Progenitor cell of endocrine pancreas (in vitro differentiated cells): ENCODE results near the gene PRDM9. TPM values are rescaled to one million over a fixed set of nuclear protein-coding genes. Genes with fewer than 3 reads are reported as not detected.

Experiments used
- DNase-seq: peaks from one replicate; pipeline ENCODE4 v3.0.0; 2021; ENCODE audit warnings: low spot score; ENCODE audit not compliant: unreplicated experiment
- H3K27ac Mint-ChIP-seq: 2 replicates; pipeline ENCODE4 v1.8.0; 2021; ENCODE audit warnings: mild to moderate bottlenecking, moderate library complexity, mixed read lengths
- H3K27me3 Mint-ChIP-seq: 2 replicates; pipeline ENCODE4 v1.8.0; 2021; ENCODE audit warnings: mixed read lengths
- H3K36me3 Mint-ChIP-seq: 2 replicates; pipeline ENCODE4 v1.8.0; 2022; ENCODE audit warnings: mixed read lengths; ENCODE audit not compliant: insufficient read depth
- H3K4me1 Mint-ChIP-seq: 2 replicates; pipeline ENCODE4 v1.8.0; 2021; ENCODE audit warnings: low read depth, mixed read lengths
- H3K4me3 Mint-ChIP-seq: 2 replicates; pipeline ENCODE4 v1.8.0; 2021; ENCODE audit warnings: low read depth, mild to moderate bottlenecking, moderate library complexity, mixed read lengths
- H3K9me3 Mint-ChIP-seq: 2 replicates; pipeline ENCODE4 v1.8.0; 2021; ENCODE audit warnings: low read depth, mixed read lengths
- total RNA-seq: library from RNA; stranded (reverse); gene quantifications from 2 replicates; pipeline ENCODE4 v1.2.1, GENCODE V29; 2021
- TF ChIP-seq, protein P1 (sequence below): fragments of 200-600 bp; sonication (generic); IDR thresholded peaks from one replicate; pipeline ENCODE4 v1.5.0; 2021; ENCODE audit warnings: antibody characterized with exemption, mild to moderate bottlenecking; ENCODE audit not compliant: unreplicated experiment

Gene PRDM9
- total RNA-seq, 1 donor from 2014 or later: not detected

- H3K36me3 Mint-ChIP-seq: peaks cover 2% of the 10 kb centered on the region
- peaks cover 15% of the 10 kb centered on the region for H3K4me1 Mint-ChIP-seq
- TF ChIP-seq, protein P1, sequence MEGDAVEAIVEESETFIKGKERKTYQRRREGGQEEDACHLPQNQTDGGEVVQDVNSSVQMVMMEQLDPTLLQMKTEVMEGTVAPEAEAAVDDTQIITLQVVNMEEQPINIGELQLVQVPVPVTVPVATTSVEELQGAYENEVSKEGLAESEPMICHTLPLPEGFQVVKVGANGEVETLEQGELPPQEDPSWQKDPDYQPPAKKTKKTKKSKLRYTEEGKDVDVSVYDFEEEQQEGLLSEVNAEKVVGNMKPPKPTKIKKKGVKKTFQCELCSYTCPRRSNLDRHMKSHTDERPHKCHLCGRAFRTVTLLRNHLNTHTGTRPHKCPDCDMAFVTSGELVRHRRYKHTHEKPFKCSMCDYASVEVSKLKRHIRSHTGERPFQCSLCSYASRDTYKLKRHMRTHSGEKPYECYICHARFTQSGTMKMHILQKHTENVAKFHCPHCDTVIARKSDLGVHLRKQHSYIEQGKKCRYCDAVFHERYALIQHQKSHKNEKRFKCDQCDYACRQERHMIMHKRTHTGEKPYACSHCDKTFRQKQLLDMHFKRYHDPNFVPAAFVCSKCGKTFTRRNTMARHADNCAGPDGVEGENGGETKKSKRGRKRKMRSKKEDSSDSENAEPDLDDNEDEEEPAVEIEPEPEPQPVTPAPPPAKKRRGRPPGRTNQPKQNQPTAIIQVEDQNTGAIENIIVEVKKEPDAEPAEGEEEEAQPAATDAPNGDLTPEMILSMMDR: no peak
- DNase-seq: no peak
- H3K4me3 Mint-ChIP-seq: no peak overlapping the region
- H3K27me3 Mint-ChIP-seq: no peaks in the 10 kb centered on the region
- H3K27ac Mint-ChIP-seq: peak overlapping the region; percentile 30
- peaks cover 20% of the 10 kb centered on the region for H3K9me3 Mint-ChIP-seq
These were observed 38.8 kb upstream of the PRDM9 start for GRCh38 chr5:23468658-23469057.

DNA sequence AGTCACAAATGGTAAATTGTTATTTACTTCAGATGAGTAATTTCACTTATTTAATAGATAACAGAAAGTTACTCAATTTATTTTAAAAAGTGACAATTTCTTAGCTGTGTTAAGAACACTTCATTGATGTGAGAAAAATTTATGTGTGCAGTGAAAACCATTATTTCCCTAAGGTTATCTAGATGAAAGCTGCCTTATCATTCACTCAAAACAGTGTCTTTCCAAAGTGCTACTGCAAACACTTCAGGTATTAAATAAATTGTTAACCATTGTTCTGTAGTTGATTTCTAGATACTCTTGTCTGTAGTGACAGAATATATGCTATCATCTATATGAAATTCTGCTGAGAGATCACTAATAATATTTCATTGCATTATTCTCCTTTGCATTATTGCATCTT is 33.5 kb upstream of the PRDM9 start:
- no peak overlapping the region for H3K4me3 Mint-ChIP-seq
- TF ChIP-seq, protein P1: no peak
- no peak overlapping the region for H3K27ac Mint-ChIP-seq
- H3K27me3 Mint-ChIP-seq: no peaks in the 10 kb centered on the region
- DNase-seq: no peak
- H3K36me3 Mint-ChIP-seq: no peaks in the 10 kb centered on the region
- peaks cover 2% of the 10 kb centered on the region for H3K9me3 Mint-ChIP-seq
- H3K4me1 Mint-ChIP-seq: peaks cover 7% of the 10 kb centered on the region

DNA sequence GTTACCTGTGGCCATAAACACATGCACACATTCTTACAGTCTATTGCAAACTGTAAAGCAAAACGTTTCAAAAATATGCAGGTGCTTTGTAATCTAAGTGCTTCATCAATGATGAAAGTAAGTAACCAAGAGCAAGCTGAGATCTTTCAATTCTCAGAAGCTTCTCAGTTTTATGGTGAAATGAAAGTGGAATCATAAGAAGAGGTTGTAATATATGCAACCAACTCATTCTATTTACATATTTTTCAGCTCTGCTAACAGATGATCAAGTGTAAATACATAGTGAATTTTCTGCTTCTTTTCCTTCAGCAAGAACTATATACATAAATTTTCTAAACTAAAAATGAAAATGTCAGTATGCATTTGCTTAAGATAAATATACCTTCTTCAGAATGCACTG is 33.1 kb upstream of the PRDM9 start:
- no peaks in the 10 kb centered on the region for H3K27me3 Mint-ChIP-seq
- TF ChIP-seq, protein P1: no peak
- no peaks in the 10 kb centered on the region for H3K36me3 Mint-ChIP-seq
- no peak overlapping the region for H3K27ac Mint-ChIP-seq
- no peak for DNase-seq
- H3K9me3 Mint-ChIP-seq: peaks cover 2% of the 10 kb centered on the region
- no peak overlapping the region for H3K4me3 Mint-ChIP-seq
- peaks cover 4% of the 10 kb centered on the region for H3K4me1 Mint-ChIP-seq

GRCh38 chr5:23476580-23476979 is 30.8 kb upstream of the PRDM9 start:
- TF ChIP-seq, protein P1: no peak
- H3K9me3 Mint-ChIP-seq: peaks cover 2% of the 10 kb centered on the region
- DNase-seq: no peak
- H3K27ac Mint-ChIP-seq: no peak overlapping the region
- no peaks in the 10 kb centered on the region for H3K36me3 Mint-ChIP-seq
- H3K4me1 Mint-ChIP-seq: peaks cover 3% of the 10 kb centered on the region
- H3K4me3 Mint-ChIP-seq: no peak overlapping the region
- no peaks in the 10 kb centered on the region for H3K27me3 Mint-ChIP-seq

DNA sequence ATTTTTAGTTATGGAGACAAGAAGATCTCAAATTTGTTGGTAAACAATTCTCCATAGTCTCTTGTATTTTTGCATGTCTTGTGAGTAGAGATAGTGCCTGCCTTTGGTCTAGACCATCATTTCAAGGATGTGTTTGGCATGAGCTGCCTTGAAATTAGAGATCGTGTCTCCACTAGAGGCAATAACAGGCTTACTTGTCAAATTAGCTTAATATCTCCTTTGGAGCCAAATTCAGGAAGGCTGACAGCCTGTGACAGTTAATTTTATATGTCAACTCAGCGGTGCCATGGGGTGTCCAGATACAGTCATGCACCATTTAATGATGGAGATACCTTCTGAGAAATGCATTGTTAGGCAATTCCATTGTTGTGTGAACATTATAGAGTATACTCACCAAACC is 24.8 kb upstream of the PRDM9 start:
- no peak overlapping the region for H3K27ac Mint-ChIP-seq
- TF ChIP-seq, protein P1: no peak
- no peak for DNase-seq
- no peak overlapping the region for H3K4me3 Mint-ChIP-seq
- no peaks in the 10 kb centered on the region for H3K4me1 Mint-ChIP-seq
- H3K27me3 Mint-ChIP-seq: no peaks in the 10 kb centered on the region
- no peaks in the 10 kb centered on the region for H3K36me3 Mint-ChIP-seq
- H3K9me3 Mint-ChIP-seq: peaks cover 8% of the 10 kb centered on the region
